ENCODE data around the gene CAMK1G.

- TF ChIP-seq FOS (IDR thresholded peaks at IDR 0.05; ENCODE audit: borderline replicate concordance, extremely low read depth, insufficient read length) = no peak
- TF ChIP-seq, protein P1, sequence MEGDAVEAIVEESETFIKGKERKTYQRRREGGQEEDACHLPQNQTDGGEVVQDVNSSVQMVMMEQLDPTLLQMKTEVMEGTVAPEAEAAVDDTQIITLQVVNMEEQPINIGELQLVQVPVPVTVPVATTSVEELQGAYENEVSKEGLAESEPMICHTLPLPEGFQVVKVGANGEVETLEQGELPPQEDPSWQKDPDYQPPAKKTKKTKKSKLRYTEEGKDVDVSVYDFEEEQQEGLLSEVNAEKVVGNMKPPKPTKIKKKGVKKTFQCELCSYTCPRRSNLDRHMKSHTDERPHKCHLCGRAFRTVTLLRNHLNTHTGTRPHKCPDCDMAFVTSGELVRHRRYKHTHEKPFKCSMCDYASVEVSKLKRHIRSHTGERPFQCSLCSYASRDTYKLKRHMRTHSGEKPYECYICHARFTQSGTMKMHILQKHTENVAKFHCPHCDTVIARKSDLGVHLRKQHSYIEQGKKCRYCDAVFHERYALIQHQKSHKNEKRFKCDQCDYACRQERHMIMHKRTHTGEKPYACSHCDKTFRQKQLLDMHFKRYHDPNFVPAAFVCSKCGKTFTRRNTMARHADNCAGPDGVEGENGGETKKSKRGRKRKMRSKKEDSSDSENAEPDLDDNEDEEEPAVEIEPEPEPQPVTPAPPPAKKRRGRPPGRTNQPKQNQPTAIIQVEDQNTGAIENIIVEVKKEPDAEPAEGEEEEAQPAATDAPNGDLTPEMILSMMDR (IDR thresholded peaks at IDR 0.05 in 2 of 3, conservative IDR thresholded peaks at IDR 0.05 in 1 of 3; ENCODE audit: control insufficient read depth in 2 of 3, extremely low read depth in 1 of 3, insufficient read depth in 1 of 3, low read depth in 3 of 3, low read length in 3 of 3) = no peak
- no peak for TF ChIP-seq SREBF1 (IDR thresholded peaks at IDR 0.05; ENCODE audit: low read length)
- TF ChIP-seq ZNF274 (IDR thresholded peaks at IDR 0.05; ENCODE audit: insufficient read depth, insufficient read length) = no peak
Measured at GRCh38 chr1:209609041-209609790, 25.7 kb downstream of the CAMK1G start.

All from GM12878 (cell line).